ENCODE measurements around the gene ATN1.
A peak's percentile ranks its signal among the peaks of the same experiment; 100 is the strongest.
"Not testable (repeated sequence)": the region's sequence is repeated elsewhere in the genome, so short reads cannot be mapped to it uniquely, and the experiment has no call there.

The ATN1 gene

GRCh38 chr12:6927379-6928021 lies at the start of gene ATN1:
TSS of gene ATN1 (plus strand) at chr12:6927959. CDS start at chr12:6934002, 6,043 bp downstream.
- peak; percentile 95 for DNase-seq

GRCh38 chr12:6879824-6880223 lies 47.9 kb upstream of the ATN1 start:
- DNase-seq, result not testable (repeated sequence)

GRCh38 chr12:6883252-6883651 lies 44.5 kb upstream of the ATN1 start:
- DNase-seq, result no peak

GRCh38 chr12:6883683-6884082 lies 44.1 kb upstream of the ATN1 start:
- DNase-seq, result no peak

GRCh38 chr12:6884539-6884938 lies 43.2 kb upstream of the ATN1 start:
- DNase-seq, result no peak

GRCh38 chr12:6886206-6886999 lies 41.4 kb upstream of the ATN1 start:
- not testable (repeated sequence) for DNase-seq

GRCh38 chr12:6887460-6887859 lies 40.3 kb upstream of the ATN1 start:
- no peak for DNase-seq

- no peak for DNase-seq
Observed at GRCh38 chr12:6888360-6888759, 39.4 kb upstream of the ATN1 start.

- not testable (repeated sequence) for DNase-seq
Observed at GRCh38 chr12:6888794-6889193, 39.0 kb upstream of the ATN1 start.

GRCh38 chr12:6889775-6890573 lies 37.8 kb upstream of the ATN1 start:
- not testable (repeated sequence) for DNase-seq

- DNase-seq, result peak; percentile 99
Observed at GRCh38 chr12:6890789-6891645, 36.7 kb upstream of the ATN1 start.

GRCh38 chr12:6891646-6892001 lies 36.1 kb upstream of the ATN1 start:
- DNase-seq, result no peak

GRCh38 chr12:6892683-6893082 lies 35.1 kb upstream of the ATN1 start:
- not testable (repeated sequence) for DNase-seq

- no peak for DNase-seq
Observed at GRCh38 chr12:6894321-6894720, 33.4 kb upstream of the ATN1 start.

GRCh38 chr12:6896846-6897435 lies 30.8 kb upstream of the ATN1 start:
- no peak for DNase-seq

- DNase-seq, result no peak
Observed at GRCh38 chr12:6899427-6899826, 28.3 kb upstream of the ATN1 start.

- peak; percentile 68 for DNase-seq
Observed at GRCh38 chr12:6899837-6900519, 27.8 kb upstream of the ATN1 start.

GRCh38 chr12:6902448-6902847 lies 25.3 kb upstream of the ATN1 start:
- no peak for DNase-seq

- no peak for DNase-seq
Observed at GRCh38 chr12:6903722-6904121, 24.0 kb upstream of the ATN1 start.

- DNase-seq, result peak; percentile 98
Observed at GRCh38 chr12:6904280-6905276, 23.2 kb upstream of the ATN1 start, which contains the start of gene LRRC23. TSS of gene LRRC23 (plus strand) at chr12:6904822. CDS start at chr12:6905634, 812 bp downstream.
